HG03342 (cell line): ENCODE measurements around the gene TNIK.

Experiments
- ATAC-seq: cut with Tn5 transposase; IDR thresholded peaks from one replicate; pipeline ENCODE4 v1.9.1; 2021; ENCODE audit warnings: mild to moderate bottlenecking, moderate library complexity; ENCODE audit not compliant: unreplicated experiment

Gene TNIK

DNA sequence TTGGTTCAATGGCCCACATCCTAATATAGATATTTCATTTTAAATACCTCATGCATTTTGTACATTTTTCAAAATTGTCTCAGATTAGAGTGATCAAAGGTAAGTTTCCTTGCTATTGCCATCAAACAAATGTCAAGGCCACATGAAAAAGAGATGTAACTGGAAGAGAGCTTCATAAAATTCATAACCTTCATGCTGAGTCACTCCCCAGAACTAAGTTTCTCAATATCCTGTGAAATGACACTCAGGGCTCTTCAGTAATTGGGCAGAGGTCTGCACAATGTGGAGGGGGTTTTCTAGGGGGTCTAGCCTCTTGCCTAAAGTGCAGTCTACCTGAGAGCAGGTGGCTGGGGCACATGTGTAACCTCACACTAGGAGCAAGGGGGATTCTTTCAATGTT lies 281.5 kb downstream of the TNIK start:
- ATAC-seq = no peak

DNA sequence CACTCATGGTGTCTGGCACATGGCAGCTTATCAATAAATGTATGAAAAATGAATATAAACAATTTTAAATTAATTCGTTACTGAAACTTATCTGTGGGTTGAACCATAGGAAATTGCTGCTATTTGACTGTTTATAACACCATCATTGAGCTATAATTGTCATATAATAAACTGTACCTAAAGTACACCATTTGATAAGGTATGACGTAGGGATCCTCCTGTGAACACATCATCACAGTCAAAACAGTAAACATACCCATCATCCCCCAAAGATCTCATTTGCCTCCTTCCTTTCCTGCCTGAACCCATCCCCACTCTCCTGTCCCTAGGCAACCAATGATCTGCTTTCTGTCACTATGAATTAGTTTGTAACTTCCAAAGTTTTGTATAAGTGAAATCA lies 282.7 kb downstream of the TNIK start:
- ATAC-seq = no peak

DNA sequence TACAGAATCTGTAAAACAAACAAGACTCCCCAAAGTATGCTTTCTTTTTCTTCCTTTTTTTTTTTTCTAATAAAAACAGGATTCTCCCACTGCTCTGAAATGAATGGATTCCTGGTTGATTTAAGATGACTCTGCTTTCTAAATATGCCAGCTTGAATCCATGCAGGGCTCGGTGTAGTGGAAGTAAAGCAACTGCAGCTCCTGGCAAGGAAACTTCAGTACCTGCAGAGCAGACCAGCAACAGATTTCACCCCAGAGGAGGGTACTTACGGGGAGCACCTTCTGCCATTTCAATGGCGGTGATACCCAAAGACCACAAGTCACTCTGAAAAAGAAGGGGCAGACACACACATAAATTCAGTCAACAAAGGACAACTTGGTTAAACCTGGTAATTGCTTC lies 283.1 kb downstream of the TNIK start:
- ATAC-seq = no peak

DNA sequence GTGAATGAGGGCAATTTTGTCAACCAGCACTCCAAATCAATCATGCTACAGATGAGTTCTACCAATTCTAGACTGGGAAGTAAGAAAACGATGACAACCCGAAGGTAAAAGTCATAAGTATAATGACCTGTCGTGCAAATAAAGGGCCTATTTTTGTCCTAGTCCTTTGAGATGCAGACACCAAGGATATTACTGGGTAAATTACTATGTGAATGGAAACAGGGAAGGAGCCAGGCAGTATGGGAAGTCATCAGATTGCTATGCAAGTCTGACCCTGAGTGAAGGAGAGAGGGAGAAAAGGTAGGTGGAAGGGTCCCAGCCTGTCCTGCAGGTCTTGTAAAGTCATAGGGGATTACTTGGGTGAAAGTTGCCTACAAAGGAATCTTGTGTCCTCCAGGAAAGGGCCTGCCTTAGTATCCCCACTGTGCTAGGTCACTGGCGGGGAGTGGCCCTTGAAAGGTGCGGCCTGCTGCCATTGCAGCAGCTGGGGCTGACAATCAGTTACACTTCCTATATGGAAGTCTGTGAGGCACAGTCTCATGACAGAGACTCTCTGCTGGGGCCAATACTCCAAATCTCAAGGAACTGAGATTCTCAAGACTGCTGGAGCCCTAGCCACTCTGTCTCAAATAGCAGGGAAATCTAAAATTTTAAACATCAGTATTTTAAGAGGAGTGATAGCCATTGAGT lies 283.8 kb downstream of the TNIK start:
- ATAC-seq = no peak

DNA sequence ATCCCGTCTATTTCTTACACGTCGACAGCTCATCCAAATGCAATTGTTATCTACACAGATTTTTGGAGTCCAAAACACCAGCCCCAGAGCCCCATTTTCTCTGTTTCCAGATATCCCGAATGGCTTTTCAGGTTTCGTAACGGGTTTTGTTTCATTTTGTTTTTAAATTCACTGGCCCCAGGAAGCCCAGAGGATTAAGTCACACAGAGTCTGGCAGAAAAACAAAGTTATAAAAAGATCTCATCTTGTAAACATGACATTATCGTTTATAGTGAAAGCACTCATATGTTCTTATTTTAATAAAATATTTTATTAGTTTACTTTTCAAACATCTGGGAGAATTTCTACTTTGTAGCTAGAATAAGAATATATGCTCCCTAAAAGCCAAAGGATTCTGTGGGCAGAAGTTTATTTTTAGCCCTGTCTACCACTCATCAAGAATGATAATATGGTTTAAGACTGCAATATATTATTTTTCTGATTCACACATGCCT lies 284.4 kb downstream of the TNIK start:
- no peak for ATAC-seq

DNA sequence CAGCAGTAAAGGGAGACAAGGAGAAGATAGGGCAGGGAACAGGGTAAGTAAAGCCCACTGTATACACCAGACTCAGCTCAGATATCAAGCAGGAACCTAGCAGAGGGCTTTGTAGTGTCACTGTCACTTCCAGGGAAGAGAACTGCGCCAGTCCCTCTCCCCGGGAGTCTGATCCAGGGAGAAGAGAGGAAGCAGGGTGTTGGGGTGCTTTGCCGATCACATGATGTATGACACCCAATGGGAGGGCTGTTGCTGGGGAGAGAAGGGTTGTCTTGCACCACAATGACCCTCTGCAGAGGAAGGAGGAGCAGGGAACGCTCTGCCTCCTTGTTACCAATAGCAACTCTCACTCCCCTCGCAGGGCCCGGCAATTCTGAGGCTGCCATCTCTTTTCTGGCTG lies 286.5 kb downstream of the TNIK start:
- peak; percentile 86 for ATAC-seq

DNA sequence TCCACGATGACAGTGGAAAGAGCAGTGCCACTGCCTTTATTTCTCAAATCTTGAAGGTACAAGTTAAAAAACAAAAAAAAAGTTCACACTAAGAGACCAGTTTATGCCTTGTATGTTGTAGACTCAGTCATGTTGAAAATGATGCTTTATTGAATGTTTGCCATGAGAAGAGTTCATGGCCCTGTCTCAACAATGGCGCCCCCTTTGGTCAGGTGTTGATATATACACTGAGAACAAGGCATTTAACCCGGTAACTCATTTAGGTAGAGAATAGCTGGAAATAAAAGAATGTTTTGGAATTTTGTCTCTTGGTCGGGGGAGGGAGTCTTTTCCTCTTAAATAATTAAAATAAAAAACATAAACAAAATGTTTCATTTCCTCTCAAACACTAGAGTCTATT lies 288.1 kb downstream of the TNIK start:
- ATAC-seq = no peak

DNA sequence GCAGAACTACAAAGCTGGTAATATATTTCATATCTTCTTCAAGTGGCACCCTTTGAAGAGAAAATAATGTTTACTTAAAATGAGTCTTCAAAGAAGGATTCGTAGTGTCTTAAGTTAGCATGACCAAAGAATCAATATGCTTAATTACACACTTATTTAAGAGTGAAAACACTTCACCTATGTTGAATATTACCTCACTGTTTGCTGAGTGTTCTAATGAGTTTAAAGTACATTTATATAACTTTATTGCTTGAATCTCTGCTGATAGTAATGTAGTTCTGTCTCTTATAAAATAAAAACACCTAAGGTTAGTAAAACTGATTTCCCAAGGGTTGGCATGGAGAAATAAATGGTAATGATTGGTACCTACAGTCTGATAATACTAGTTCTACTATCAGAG lies 290.3 kb downstream of the TNIK start:
- no peak for ATAC-seq

DNA sequence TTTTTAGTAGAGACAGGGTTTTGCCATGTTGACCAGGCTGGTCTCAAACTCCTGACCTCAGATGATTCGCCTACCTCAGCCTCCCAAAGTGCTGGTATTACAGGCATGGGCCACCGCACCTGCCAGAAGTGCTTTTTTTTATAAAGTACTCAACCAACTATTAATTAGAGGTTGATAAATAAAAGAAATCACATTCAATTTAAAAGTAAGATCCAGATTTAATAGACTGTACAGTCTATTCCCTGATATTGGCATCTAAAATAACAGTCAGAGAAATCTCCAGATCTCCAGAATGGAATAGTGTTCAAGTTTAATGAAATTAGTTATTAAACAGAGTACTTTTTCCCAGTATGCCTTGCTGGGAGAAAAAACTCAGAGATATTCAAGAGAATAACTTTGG lies 290.8 kb downstream of the TNIK start:
- no peak for ATAC-seq

DNA sequence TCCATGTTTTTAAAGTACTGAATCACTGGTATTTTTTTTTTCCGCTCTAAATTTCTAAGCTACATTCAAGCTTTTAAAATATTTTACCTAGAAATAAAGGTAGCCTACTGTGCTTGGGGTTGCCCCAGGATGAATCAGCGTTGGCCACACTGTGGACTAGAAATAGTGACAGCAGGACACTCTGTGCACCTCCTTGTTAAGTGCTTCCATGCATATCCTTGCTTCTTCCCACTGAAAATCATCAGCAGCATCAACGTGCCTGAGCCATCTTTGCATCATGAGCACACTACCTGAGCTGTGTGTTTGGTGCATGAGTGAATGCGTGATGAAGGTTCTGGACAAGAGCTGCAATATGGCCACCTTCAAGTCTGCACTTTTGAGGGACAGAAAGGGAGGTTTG lies 291.7 kb downstream of the TNIK start:
- no peak for ATAC-seq

DNA sequence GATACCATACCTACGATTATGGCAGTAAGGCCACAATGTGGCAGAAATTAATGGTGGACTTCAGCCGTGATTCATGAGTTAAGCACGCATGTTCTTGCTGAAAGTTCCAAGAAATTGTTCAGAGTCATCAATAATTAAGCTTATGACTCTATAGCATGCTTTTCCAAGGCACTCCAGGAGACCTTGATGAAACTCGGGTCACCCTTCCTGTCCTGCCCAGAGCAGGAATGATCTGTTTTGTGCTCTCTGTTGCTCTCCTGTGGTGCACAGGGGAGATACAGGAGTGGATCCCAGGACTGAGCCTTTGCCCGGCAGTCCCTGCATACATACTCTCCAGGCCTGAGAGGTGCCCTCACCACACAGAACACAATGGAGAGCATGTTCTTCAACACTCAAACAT lies 292.1 kb downstream of the TNIK start:
- no peak for ATAC-seq

DNA sequence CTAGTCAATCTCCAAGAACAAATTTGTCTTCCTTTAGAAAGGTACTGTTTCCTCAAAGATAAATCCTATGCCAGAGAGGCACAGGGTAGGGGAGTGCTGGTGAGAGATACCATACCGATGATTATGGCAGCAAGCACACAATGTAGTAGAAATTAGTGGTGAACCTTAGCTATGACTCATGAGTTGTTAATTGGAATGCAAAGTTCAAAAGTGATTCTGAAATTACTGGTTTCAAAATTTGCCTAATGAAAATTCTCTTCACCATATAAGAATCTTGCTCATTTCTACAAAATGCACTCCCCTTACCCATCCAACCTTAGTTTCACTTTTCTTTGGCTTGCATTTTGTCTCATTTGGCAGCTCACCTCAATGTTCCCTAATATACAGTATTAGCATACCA lies 294.2 kb downstream of the TNIK start:
- no peak for ATAC-seq

DNA sequence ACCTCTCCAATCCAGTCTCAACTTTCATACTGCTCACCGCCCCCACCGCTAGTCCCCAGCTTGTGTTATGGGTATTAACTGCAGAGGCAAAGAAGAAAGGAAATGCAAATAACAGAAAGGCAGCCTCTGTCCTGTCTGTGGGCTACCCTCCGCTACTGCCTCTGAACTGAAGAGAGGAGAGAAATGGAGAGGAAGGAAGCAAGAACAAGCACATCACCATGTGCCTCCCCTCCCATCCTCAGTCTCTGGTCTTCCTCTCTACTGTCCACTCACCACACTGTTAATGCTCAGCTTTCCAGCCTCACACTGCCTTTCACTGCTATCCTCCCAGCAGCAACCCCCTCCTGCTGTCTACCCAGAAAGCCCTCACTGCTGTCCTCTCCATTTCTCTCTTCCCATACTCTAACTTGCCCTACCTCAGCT lies 294.7 kb downstream of the TNIK start:
- ATAC-seq = no peak

DNA sequence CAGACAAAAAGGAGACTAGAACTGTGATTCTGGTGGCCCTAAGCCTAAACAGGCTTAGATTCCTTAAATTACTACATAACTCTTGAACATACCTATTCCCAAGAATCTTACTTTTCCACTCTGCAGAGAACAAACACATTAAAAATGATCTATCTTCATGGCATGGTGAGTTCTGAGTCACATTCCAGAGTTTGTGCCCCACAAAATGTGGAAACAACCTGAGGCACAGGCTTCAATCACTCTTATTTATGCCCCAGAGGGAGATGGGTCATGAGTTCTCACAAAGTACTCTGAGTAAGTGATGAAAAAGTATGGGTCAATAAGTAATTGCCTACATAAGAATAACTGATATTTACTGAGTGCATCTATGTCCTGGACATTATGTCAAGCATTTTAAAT lies 296.1 kb downstream of the TNIK start:
- no peak for ATAC-seq

DNA sequence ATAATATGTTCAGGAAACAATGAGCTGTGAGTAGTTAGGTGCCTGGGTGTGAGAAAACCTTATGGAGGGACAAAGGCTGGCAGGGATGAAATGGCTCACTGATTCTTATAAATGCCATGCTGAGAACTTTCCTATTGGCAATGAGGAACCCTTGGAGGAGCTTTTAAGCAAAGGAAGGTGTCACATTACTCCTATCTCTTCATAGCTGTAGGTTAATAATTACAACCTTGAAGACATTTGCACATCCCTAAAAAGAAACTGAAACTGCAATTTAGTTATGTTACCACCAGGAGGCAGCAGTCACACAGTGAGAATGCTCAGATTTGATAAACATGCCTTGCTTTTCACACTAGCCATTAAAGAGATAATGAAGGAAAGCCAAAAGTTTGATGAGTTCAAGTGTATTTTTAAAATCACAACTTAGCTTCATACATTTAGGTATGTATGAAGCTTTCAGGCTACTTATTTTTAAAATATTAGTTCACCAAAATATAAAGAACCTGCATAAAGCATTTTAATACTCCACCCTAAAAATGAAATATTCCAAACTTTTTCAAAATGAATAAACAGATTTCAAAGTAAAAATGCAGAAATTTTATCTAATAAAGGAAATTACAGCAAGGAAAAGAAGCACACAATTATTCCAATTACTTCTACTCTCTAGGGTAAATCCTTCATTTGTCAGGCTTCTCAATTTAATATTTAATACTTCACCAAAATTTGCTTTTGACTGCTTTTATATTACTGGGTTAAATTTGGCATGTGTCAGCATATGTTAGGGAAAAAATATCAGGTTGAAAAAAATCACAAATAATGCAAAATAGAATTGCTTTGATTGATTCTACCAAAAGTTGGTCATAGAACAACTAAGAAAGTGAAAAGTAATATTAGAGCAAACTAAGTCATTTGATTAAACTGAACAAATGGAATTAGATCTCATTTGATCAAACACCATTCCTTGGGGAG lies 296.8 kb downstream of the TNIK start:
- ATAC-seq = no peak

DNA sequence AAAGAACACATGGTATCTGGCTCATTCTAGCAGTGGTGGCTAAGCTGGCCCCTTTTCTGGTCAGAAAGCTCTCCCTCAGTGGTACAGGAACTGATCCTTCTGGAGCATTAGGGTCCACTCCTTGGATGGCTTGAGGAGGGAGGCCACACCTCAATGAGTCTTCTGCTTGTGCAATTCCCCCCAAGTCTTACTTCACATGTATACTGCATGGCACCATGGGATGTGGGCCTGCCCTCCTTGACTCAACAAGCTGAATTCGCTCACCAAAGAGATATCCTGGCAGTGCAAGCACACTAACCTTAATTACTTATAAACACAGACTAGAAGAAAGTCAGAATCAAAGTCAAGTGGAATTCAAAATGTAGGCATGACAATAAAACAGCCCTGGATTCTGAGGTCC lies 299.9 kb downstream of the TNIK start:
- ATAC-seq = no peak

DNA sequence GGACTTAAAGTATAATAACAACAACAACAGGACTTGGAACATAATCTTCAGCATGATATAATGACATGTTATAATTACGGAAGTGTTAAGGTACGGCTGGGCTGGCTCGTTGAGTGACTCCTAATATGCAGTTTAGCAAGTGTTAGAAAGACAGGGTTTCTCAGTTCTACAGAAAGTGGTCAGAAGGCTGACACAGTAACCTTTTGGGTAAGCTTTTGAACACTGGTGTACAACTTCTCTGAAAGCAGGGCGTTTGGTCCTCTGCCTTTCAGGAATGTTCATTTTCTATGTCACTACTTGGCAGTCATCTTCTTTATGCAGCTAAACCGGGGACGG lies 300.4 kb downstream of the TNIK start:
- no peak for ATAC-seq

DNA sequence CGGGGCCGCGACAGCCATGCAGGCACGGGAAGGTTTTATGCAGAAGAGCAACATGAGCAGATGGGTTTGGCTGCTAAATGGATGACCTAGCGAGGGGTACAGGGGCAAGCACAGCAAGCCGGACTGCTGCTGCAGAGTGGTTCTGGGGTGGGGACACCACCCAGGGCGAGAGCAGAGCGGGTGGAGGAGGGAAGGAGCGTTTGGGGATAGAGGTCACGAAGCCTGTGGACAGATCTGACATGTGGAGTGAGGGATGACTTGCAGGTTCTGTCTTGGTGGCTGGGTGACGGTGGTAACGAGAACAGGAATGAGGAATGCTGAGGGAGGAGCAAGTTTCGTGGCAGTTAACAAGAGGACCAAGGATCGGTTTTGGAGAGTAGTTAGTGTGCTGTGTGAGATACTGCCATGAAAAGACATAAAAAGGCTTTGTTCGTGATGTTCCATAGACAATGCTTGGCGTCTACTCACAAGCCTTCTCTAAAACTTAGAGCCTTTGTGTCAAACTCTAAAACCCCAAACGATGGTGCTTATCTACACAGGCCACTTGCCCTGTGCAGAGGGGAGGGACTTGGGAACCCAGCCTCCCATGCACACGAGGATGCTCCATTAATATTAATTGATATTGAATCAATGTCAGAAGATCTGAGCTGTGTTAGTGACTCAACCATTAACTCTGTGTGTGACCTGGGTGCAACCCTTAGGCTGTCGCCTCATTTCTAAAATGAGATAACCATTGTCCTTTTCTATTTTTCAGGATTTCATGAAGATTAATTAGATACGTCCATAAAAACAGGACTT lies 301.0 kb downstream of the TNIK start:
- ATAC-seq = no peak

DNA sequence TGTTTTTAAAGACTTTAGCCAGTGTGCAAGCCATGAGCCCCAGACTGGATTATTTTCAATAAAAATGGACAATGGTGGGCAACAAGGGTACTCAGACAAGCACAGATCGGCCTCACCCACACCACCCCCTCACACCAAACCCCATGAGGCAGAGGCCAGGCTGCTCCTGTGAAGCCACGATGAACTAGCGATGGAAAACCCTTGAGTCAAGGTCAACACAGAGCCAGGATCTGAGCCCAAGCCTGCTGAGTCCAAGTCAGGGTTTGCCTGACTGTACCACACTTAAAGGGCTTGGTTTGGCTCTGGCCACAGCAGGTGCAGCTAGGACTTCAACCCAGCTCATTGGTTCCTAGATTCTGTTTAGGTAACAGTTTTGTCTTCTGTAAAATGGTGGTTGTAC lies 302.2 kb downstream of the TNIK start:
- no peak for ATAC-seq

DNA sequence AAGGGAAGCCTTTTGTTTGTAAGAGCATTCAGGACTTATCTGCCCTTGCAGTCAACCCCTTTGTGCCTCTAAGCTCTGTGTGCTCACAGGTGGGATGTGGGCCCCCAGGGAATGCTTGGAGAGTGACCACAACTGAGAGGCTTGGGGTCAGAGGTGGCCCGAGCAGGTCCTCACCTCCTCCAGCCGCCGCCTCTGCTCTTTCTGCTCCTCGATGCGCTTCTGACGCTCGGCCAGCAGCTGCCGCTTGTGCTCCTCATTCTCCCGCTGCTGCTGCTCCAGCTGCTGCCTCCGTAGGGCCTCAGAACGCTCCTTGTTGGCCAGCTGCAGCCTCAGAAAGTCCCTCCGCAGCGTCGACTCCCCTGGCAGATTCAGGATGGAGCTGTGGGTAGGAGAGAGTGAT lies 302.9 kb downstream of the TNIK start:
- no peak for ATAC-seq

DNA sequence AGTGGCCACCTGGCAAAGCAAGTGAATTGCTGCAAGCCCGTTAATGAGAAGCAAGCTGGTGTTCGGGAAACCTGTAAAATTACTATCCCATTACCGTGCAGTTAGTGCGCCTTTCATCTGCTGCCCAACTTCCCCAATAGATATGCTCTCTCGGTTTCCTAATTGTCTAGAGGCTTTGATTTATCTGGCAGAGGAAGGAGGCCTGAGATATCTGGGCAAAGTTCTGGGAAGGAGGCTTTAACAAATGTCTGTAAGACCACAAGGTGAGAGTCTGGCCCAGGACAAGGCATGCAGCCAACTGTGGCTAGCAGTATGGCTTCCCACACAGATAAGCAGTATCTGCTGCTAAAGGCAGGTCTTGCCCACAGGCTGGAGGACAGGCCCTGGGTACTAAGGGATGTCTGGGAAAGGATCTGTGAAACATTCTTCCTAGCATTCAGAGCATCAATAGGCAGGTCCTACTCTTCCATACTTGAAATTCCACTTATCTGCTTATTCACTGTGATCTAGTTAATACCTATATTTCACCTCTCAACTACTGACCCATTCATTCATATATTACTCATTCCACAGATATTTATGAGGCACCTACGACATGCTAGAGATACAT lies 303.7 kb downstream of the TNIK start:
- ATAC-seq = no peak
